ENCODE results near the gene POU2AF1. TPM values are rescaled to one million over a fixed set of nuclear protein-coding genes. Genes with fewer than 3 reads are reported as not detected.

The POU2AF1 gene
- total and polyA plus RNA-seq, 4 donors, result 0.21 to 2.0 (median 0.83) TPM

GRCh38 chr11:111418436-111418787, 39.3 kb upstream of the POU2AF1 start:
- H3K9me3 ChIP-seq (ENCODE audit: control insufficient read depth in 4 of 4, low read length in 3 of 4), result no peaks in the 10 kb centered on the region
- no peak for TF ChIP-seq CTCF (IDR thresholded peaks at IDR 0.05; ENCODE audit: low read depth, low read length, missing input control)
- no peak for TF ChIP-seq RAD21 (IDR thresholded peaks at IDR 0.05)
- H3K4me3 ChIP-seq (ENCODE audit: low read depth in 1 of 3, low read length in 3 of 3), result no peak overlapping the region
- no peaks in the 10 kb centered on the region for H3K27me3 ChIP-seq (ENCODE audit: control insufficient read depth in 4 of 4, insufficient read depth in 4 of 4, low read length in 3 of 4)
- H3K36me3 ChIP-seq (ENCODE audit: control insufficient read depth in 4 of 4, insufficient read depth in 3 of 4, low read depth in 1 of 4, low read length in 3 of 4), result no peaks in the 10 kb centered on the region
- 59% methylated on average over 5 of the region's 5 CpGs for WGBS
- no peak overlapping the region for H3K27ac ChIP-seq (ENCODE audit: low read depth in 1 of 2, low read length in 2 of 2)
- H3K4me1 ChIP-seq (ENCODE audit: control insufficient read depth in 4 of 4, insufficient read depth in 4 of 4, low read length in 3 of 4), result peaks cover 3 to 32% (median 18%) of the 10 kb centered on the region in 4 donors
- H3K9ac ChIP-seq (ENCODE audit: low read depth in 1 of 2, low read length in 2 of 2), result no peak overlapping the region
- DNase-seq (ENCODE audit: low spot score), result no peak

- TF ChIP-seq FOXA2 (IDR thresholded peaks at IDR 0.05), result no peak
- peak in 1 of 2 donors; percentile 39 for TF ChIP-seq RAD21 (IDR thresholded peaks at IDR 0.05)
- H3K4me1 ChIP-seq (ENCODE audit: control insufficient read depth in 4 of 4, insufficient read depth in 4 of 4, low read length in 3 of 4), result peaks cover 3 to 32% (median 18%) of the 10 kb centered on the region in 4 donors
- H3K36me3 ChIP-seq (ENCODE audit: control insufficient read depth in 4 of 4, insufficient read depth in 3 of 4, low read depth in 1 of 4, low read length in 3 of 4), result no peaks in the 10 kb centered on the region
- H3K9me3 ChIP-seq (ENCODE audit: control insufficient read depth in 4 of 4, low read length in 3 of 4), result no peaks in the 10 kb centered on the region
- H3K9ac ChIP-seq (ENCODE audit: low read depth in 1 of 2, low read length in 2 of 2), result no peak overlapping the region
- no peak overlapping the region for H3K4me3 ChIP-seq (ENCODE audit: low read depth in 1 of 3, low read length in 3 of 3)
- DNase-seq (ENCODE audit: low spot score), result no peak
- H3K27me3 ChIP-seq (ENCODE audit: control insufficient read depth in 4 of 4, insufficient read depth in 4 of 4, low read length in 3 of 4), result no peaks in the 10 kb centered on the region
- no peak overlapping the region for H3K27ac ChIP-seq (ENCODE audit: low read depth in 1 of 2, low read length in 2 of 2)
- 38% methylated on average over 10 of the region's 10 CpGs for WGBS
Measured at GRCh38 chr11:111417766-111418435, 38.8 kb upstream of the POU2AF1 start.

GRCh38 chr11:111417011-111417765, 38.1 kb upstream of the POU2AF1 start:
- H3K27me3 ChIP-seq (ENCODE audit: control insufficient read depth in 4 of 4, insufficient read depth in 4 of 4, low read length in 3 of 4), result no peaks in the 10 kb centered on the region
- H3K27ac ChIP-seq (ENCODE audit: low read depth in 1 of 2, low read length in 2 of 2), result no peak overlapping the region
- no peak for TF ChIP-seq JUND (IDR thresholded peaks at IDR 0.05)
- TF ChIP-seq SP1 (IDR thresholded peaks at IDR 0.05), result peak; percentile 39
- peak; percentile 38 to 47 for TF ChIP-seq HNF4A (conservative IDR thresholded peaks at IDR 0.05)
- TF ChIP-seq RAD21 (IDR thresholded peaks at IDR 0.05), result no peak
- H3K9ac ChIP-seq (ENCODE audit: low read depth in 1 of 2, low read length in 2 of 2), result no peak overlapping the region
- DNase-seq (ENCODE audit: low spot score), result no peak
- no peak overlapping the region for H3K4me3 ChIP-seq (ENCODE audit: low read depth in 1 of 3, low read length in 3 of 3)
- WGBS, result 57% methylated on average over 8 of the region's 8 CpGs
- H3K4me1 ChIP-seq (ENCODE audit: control insufficient read depth in 4 of 4, insufficient read depth in 4 of 4, low read length in 3 of 4), result peaks cover 3 to 26% (median 18%) of the 10 kb centered on the region in 4 donors
- no peaks in the 10 kb centered on the region for H3K9me3 ChIP-seq (ENCODE audit: control insufficient read depth in 4 of 4, low read length in 3 of 4)
- H3K36me3 ChIP-seq (ENCODE audit: control insufficient read depth in 4 of 4, insufficient read depth in 3 of 4, low read depth in 1 of 4, low read length in 3 of 4), result no peaks in the 10 kb centered on the region

GRCh38 chr11:111416231-111416960, 37.3 kb upstream of the POU2AF1 start:
- no peak overlapping the region for H3K27ac ChIP-seq (ENCODE audit: low read depth in 1 of 2, low read length in 2 of 2)
- no peak overlapping the region for H3K9ac ChIP-seq (ENCODE audit: low read depth in 1 of 2, low read length in 2 of 2)
- WGBS, result 88% methylated on average over 16 of the region's 16 CpGs

More at GRCh38 chr11:111416231-111416960, 37.3 kb upstream of the POU2AF1 start:
- H3K4me3 ChIP-seq (ENCODE audit: low read depth in 1 of 3, low read length in 3 of 3), result no peak overlapping the region
- H3K36me3 ChIP-seq (ENCODE audit: control insufficient read depth in 4 of 4, insufficient read depth in 3 of 4, low read depth in 1 of 4, low read length in 3 of 4), result no peaks in the 10 kb centered on the region
- no peak for TF ChIP-seq ATF3 (IDR thresholded peaks at IDR 0.05)
- DNase-seq (ENCODE audit: low spot score), result no peak
- peaks cover 3 to 25% (median 18%) of the 10 kb centered on the region in 4 donors for H3K4me1 ChIP-seq (ENCODE audit: control insufficient read depth in 4 of 4, insufficient read depth in 4 of 4, low read length in 3 of 4)
- no peaks in the 10 kb centered on the region for H3K9me3 ChIP-seq (ENCODE audit: control insufficient read depth in 4 of 4, low read length in 3 of 4)
- H3K27me3 ChIP-seq (ENCODE audit: control insufficient read depth in 4 of 4, insufficient read depth in 4 of 4, low read length in 3 of 4), result no peaks in the 10 kb centered on the region

Data from liver (tissue), 9 donors.